GM18951 (cell line): ENCODE data around the gene TANGO6.

Source experiments
- POLR2A ChIP-seq: IDR thresholded peaks from 4 replicates; pipeline ENCODE4 v1.6.1; 2011; ENCODE audit warnings: mild to moderate bottlenecking; ENCODE audit not compliant: insufficient read length, insufficient read depth; ENCODE audit errors: extremely low read depth
- in situ Hi-C: fragments of 300-500 bp; cut with MboI; formaldehyde crosslinking; loops from one replicate; pipeline ENCODE4 v1.12.0; 2022; ENCODE audit warnings: low sequenced_read_pairs, mixed read lengths, inconsistent platforms; ENCODE audit not compliant: unreplicated experiment

TANGO6 gene

GRCh38 chr16:68902969-68903345 is 59.6 kb downstream of the TANGO6 start:
- in situ Hi-C loops: loop anchor here (25.0 kb wide), 1 partner anchor 209 kb away; the partner anchor contains the start of gene HAS3
- TF ChIP-seq POLR2A: no peak

- in situ Hi-C loops: loop anchor here (25.0 kb wide), 1 partner anchor 205 kb away; the partner anchor contains the start of gene HAS3
- no peak for TF ChIP-seq POLR2A
These were observed 64.0 kb downstream of the TANGO6 start for GRCh38 chr16:68907297-68907696.

- in situ Hi-C loops: loop anchor here (25.0 kb wide), 1 partner anchor 205 kb away; the partner anchor contains the start of gene HAS3
- no peak for TF ChIP-seq POLR2A
These were observed 64.5 kb downstream of the TANGO6 start for GRCh38 chr16:68907781-68908181.

GRCh38 chr16:68909099-68909733 is 65.9 kb downstream of the TANGO6 start:
- in situ Hi-C loops: loop anchor here (25.0 kb wide), 1 partner anchor 203 kb away; the partner anchor contains the start of gene HAS3
- no peak for TF ChIP-seq POLR2A

- no peak for TF ChIP-seq POLR2A
- in situ Hi-C loops: loop anchor here (25.0 kb wide), 1 partner anchor 202 kb away; the partner anchor contains the start of gene HAS3
These were observed 66.7 kb downstream of the TANGO6 start for GRCh38 chr16:68910051-68910450.

- TF ChIP-seq POLR2A: no peak
- in situ Hi-C loops: loop anchor here (25.0 kb wide), 1 partner anchor 197 kb away; the partner anchor contains the start of gene HAS3
These were observed 72.3 kb downstream of the TANGO6 start for GRCh38 chr16:68915589-68915988.

- no peak for TF ChIP-seq POLR2A
- in situ Hi-C loops: loop anchor here (25.0 kb wide), 1 partner anchor 195 kb away; the partner anchor contains the start of gene HAS3
These were observed 74.2 kb downstream of the TANGO6 start for GRCh38 chr16:68917541-68917940.

GRCh38 chr16:68920349-68920748 is 77.0 kb downstream of the TANGO6 start:
- no peak for TF ChIP-seq POLR2A
- in situ Hi-C loops: loop anchor here (25.0 kb wide), 1 partner anchor 192 kb away; the partner anchor contains the start of gene HAS3

GRCh38 chr16:68921637-68922036 is 78.3 kb downstream of the TANGO6 start:
- in situ Hi-C loops: loop anchor here (25.0 kb wide), 1 partner anchor 191 kb away; the partner anchor contains the start of gene HAS3

GRCh38 chr16:68923116-68923515 is 79.8 kb downstream of the TANGO6 start:
- in situ Hi-C loops: loop anchor here (25.0 kb wide), 1 partner anchor 189 kb away; the partner anchor contains the start of gene HAS3
- TF ChIP-seq POLR2A: no peak

More at GRCh38 chr16:68921637-68922036, 78.3 kb downstream of the TANGO6 start:
- TF ChIP-seq POLR2A: no peak

- in situ Hi-C loops: no loop called here
- no peak for TF ChIP-seq POLR2A
These were observed 83.7 kb downstream of the TANGO6 start for GRCh38 chr16:68927018-68927417.

GRCh38 chr16:68931196-68931595 is 87.9 kb downstream of the TANGO6 start:
- in situ Hi-C loops: no loop called here

GRCh38 chr16:68934402-68934801 is 91.1 kb downstream of the TANGO6 start:
- in situ Hi-C loops: no loop called here
- TF ChIP-seq POLR2A: no peak

More at GRCh38 chr16:68931196-68931595, 87.9 kb downstream of the TANGO6 start:
- no peak for TF ChIP-seq POLR2A

- in situ Hi-C loops: no loop called here
- no peak for TF ChIP-seq POLR2A
These were observed 91.7 kb downstream of the TANGO6 start for GRCh38 chr16:68935008-68935407.
